Measurements from ENCODE around the gene ZNF621.

GRCh38 chr3:40497288-40497687 lies 27.5 kb upstream of the ZNF621 start:
- no peak for TF ChIP-seq CEBPB (tag; IDR thresholded peaks at IDR 0.05)
- TF ChIP-seq ARHGAP35 (IDR thresholded peaks at IDR 0.05; ENCODE audit: partially characterized antibody): no peak
- TF ChIP-seq GATA2 (CRISPR knock-in tag; IDR thresholded peaks at IDR 0.05): no peak
- TF ChIP-seq SRSF9 (IDR thresholded peaks at IDR 0.05; ENCODE audit: borderline replicate concordance, low read depth, low read length): no peak
- no peak for TF ChIP-seq CTCF (IDR thresholded peaks at IDR 0.05 in 2 of 3, conservative IDR thresholded peaks at IDR 0.05 in 1 of 3; ENCODE audit: insufficient read depth in 2 of 3, low read depth in 1 of 3, low read length in 3 of 3)
